PC-9 (cell line): ENCODE measurements around the gene TLE1. TPM values are rescaled to one million over a fixed set of nuclear protein-coding genes. Genes with fewer than 3 reads are reported as not detected.

Experiments
- BruUV-seq: library from RNA; stranded (reverse); fragments of 400-500 nt; replicated peaks from 2 replicates; lab custom pipeline; 2021; lab: Mats Ljungman, UMichigan
- CTCF ChIA-PET: fragments of 300-600 bp; sonication (Branson Sonifier 250); formaldehyde crosslinking; loops from one replicate; lab custom pipeline; 2022; ENCODE audit warnings: antibody characterized with exemption; lab: Charles Lee
- POLR2A ChIA-PET: fragments of 300-600 bp; sonication (Branson Sonifier 250); formaldehyde crosslinking; loops from one replicate; lab custom pipeline; 2022; ENCODE audit warnings: antibody characterized with exemption; ENCODE audit not compliant: unreplicated experiment; lab: Charles Lee
- DNase-seq, 2 experiments: peaks; one replicate each; pipeline versions ENCODE4 v3.0.0 to v3.0.0-alpha.2; 2015 to 2022; ENCODE audit warnings: mixed read lengths in 1 of 2
- H2AFZ ChIP-seq: fragments of 200-600 bp; sonication (generic); 2 replicates; pipeline ENCODE4 v1.8.1; 2017; ENCODE audit warnings: antibody characterized with exemption
- H3F3A ChIP-seq: fragments of 200-600 bp; sonication (generic); 2 replicates; pipeline ENCODE4 v1.8.1; 2017; ENCODE audit warnings: antibody characterized with exemption, mild to moderate bottlenecking, low read depth; ENCODE audit not compliant: insufficient read depth
- H3K27ac ChIP-seq: fragments of 200-600 bp; sonication (generic); 2 replicates; pipeline ENCODE4 v1.6.1; 2016; ENCODE audit warnings: mixed run types
- H3K27me3 ChIP-seq: fragments of 200-600 bp; sonication (generic); 2 replicates; pipeline ENCODE4 v1.6.1; 2016; ENCODE audit warnings: low read depth, mixed run types; ENCODE audit not compliant: insufficient read depth
- H3K36me3 ChIP-seq: fragments of 200-600 bp; sonication (generic); 2 replicates; pipeline ENCODE4 v1.6.1; 2016; ENCODE audit warnings: low read depth, mixed run types
- H3K4me1 ChIP-seq: fragments of 200-600 bp; sonication (generic); replicated peaks from 2 replicates; pipeline ENCODE4 v1.6.1; 2016; ENCODE audit warnings: mixed run types; ENCODE audit not compliant: insufficient read depth
- H3K4me2 ChIP-seq: fragments of 200-600 bp; sonication (generic); 2 replicates; pipeline ENCODE4 v1.6.1; 2017; ENCODE audit warnings: mixed run types
- H3K4me3 ChIP-seq: fragments of 200-600 bp; sonication (generic); 2 replicates; pipeline ENCODE4 v1.6.1; 2016; ENCODE audit warnings: mixed run types
- H3K79me2 ChIP-seq: fragments of 200-600 bp; sonication (generic); 2 replicates; pipeline ENCODE4 v1.6.1; 2017; ENCODE audit warnings: low read depth, mixed run types
- H3K9me2 ChIP-seq: fragments of 200-600 bp; sonication (generic); 2 replicates; pipeline ENCODE4 v1.8.1; 2017; ENCODE audit warnings: mild to moderate bottlenecking; ENCODE audit not compliant: insufficient read depth
- H3K9me3 ChIP-seq: fragments of 200-600 bp; sonication (generic); 2 replicates; pipeline ENCODE4 v1.8.1; 2016; ENCODE audit warnings: low read depth; ENCODE audit not compliant: insufficient read depth
- H4K20me1 ChIP-seq: fragments of 200-600 bp; sonication (generic); 2 replicates; pipeline ENCODE4 v1.8.1; 2017; ENCODE audit not compliant: insufficient read depth
- CTCF ChIP-seq: fragments of 200-600 bp; sonication (generic); conservative IDR thresholded peaks from 2 replicates; pipeline ENCODE4 v1.6.1; 2017; ENCODE audit warnings: mixed run types, antibody characterized with exemption, mild to moderate bottlenecking, moderate library complexity
- EZH2 ChIP-seq: fragments of 200-600 bp; sonication (generic); IDR thresholded peaks from 2 replicates; pipeline ENCODE4 v1.8.0; 2017; ENCODE audit warnings: antibody characterized with exemption, low read depth
- intact Hi-C: fragments of 100-400 bp; cut with micrococcal nuclease; formaldehyde crosslinking; loops from one replicate; pipeline ENCODE4 v1.10.0; 2022; ENCODE audit not compliant: unreplicated experiment
- total RNA-seq: library from RNA; stranded (reverse); gene quantifications from 2 replicates; pipeline ENCODE4 v1.2.3, GENCODE V29; 2021

Gene TLE1
- total RNA-seq, 1 experiment from 2014 or later = 80.9 TPM

GRCh38 chr9:81590688-81591087 lies 98.7 kb downstream of the TLE1 start:
- H3K9me3 ChIP-seq = no peaks in the 10 kb centered on the region
- intact Hi-C loops = no loop called here
- no peaks in the 10 kb centered on the region for H3K27me3 ChIP-seq
- no peaks in the 10 kb centered on the region for H3K79me2 ChIP-seq
- no peaks in the 10 kb centered on the region for H3K9me2 ChIP-seq
- ChIA-PET POLR2A (no interaction called here), CTCF (interaction anchor here (0.6 kb wide), 1 partner anchor 33 kb away, joined by 3 read pairs; no protein-coding TSS in a partner anchor)
- no peak for DNase-seq
- TF ChIP-seq EZH2 (no peak), CTCF (no peak)
- no peak overlapping the region for H3K4me2 ChIP-seq
- no peaks in the 10 kb centered on the region for H3F3A ChIP-seq
- H3K36me3 ChIP-seq = peaks cover 22% of the 10 kb centered on the region
- H3K4me1 ChIP-seq = no peaks in the 10 kb centered on the region
- H2AFZ ChIP-seq = no peak overlapping the region
- BruUV-seq = no TSS peak
- no peaks in the 10 kb centered on the region for H4K20me1 ChIP-seq
- no peak overlapping the region for H3K27ac ChIP-seq
- no peak overlapping the region for H3K4me3 ChIP-seq

GRCh38 chr9:81589819-81590218 lies 99.5 kb downstream of the TLE1 start:
- POLR2A ChIA-PET = no interaction called here
- H3K4me3 ChIP-seq = no peak overlapping the region
- no peaks in the 10 kb centered on the region for H3K27me3 ChIP-seq
- no peak overlapping the region for H3K27ac ChIP-seq
- DNase-seq = no peak
- TF ChIP-seq CTCF (no peak), EZH2 (no peak)
- no peak overlapping the region for H3K4me2 ChIP-seq
- no peaks in the 10 kb centered on the region for H3K9me3 ChIP-seq
- no TSS peak for BruUV-seq
- H4K20me1 ChIP-seq = no peaks in the 10 kb centered on the region
- H3K9me2 ChIP-seq = no peaks in the 10 kb centered on the region
- intact Hi-C loops = loop anchor here (5.0 kb wide), 1 partner anchor 68 kb away; no protein-coding TSS in a partner anchor
- no peaks in the 10 kb centered on the region for H3K79me2 ChIP-seq
- no peak overlapping the region for H2AFZ ChIP-seq
- H3F3A ChIP-seq = no peaks in the 10 kb centered on the region
- peaks cover 16% of the 10 kb centered on the region for H3K36me3 ChIP-seq
- CTCF ChIA-PET = interaction anchor here (0.8 kb wide), 1 partner anchor 67 kb away, joined by 3 read pairs; no protein-coding TSS in a partner anchor
- no peaks in the 10 kb centered on the region for H3K4me1 ChIP-seq

- Histone ChIP-seq H3K4me2 (no peak overlapping the region), H3K4me1 (no peaks in the 10 kb centered on the region), H3K4me3 (no peak overlapping the region), H3K36me3 (peaks cover 15% of the 10 kb centered on the region; the same call in 1 of the 2 replicates), H3K9me2 (no peaks in the 10 kb centered on the region), H3K79me2 (no peaks in the 10 kb centered on the region), H3K27ac (no peak overlapping the region), H4K20me1 (no peaks in the 10 kb centered on the region), H3F3A (no peaks in the 10 kb centered on the region), H2AFZ (no peak overlapping the region), H3K9me3 (no peaks in the 10 kb centered on the region), H3K27me3 (no peaks in the 10 kb centered on the region)
- TF ChIP-seq CTCF (no peak), EZH2 (no peak)
- no peak for DNase-seq
- intact Hi-C loops = loop anchor here (5.0 kb wide), 1 partner anchor 67 kb away; no protein-coding TSS in a partner anchor
- CTCF ChIA-PET = interaction anchor here (0.8 kb wide), 1 partner anchor 66 kb away, joined by 3 read pairs; no protein-coding TSS in a partner anchor
- BruUV-seq = no TSS peak
- POLR2A ChIA-PET = no interaction called here
Observed at GRCh38 chr9:81589392-81589791, 100.0 kb downstream of the TLE1 start.
